ENCODE measurements around the gene TMC7. TPM values are rescaled to one million over a fixed set of nuclear protein-coding genes. Genes with fewer than 3 reads are reported as not detected.

The TMC7 gene
- total RNA-seq, 1 donor from 2014 or later = 2.5 TPM

DNA sequence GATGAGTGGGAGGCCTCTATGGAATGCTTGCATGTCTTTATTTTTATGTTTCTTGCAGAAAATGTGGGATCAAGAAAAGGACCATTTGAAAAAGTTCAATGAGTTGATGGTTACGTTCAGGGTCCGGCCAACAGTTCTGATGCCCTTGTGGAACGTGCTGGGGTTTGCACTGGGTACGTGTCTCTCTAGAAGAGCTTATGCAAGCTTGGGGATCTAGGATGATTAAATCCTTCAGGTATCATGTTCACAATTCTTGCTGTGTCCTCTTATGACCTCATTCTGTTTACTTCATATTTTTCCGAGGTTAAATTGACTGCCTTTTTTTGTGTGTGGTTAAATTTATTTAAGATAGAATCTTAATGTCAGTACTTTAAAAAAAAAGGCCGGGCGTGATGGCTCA lies 90.1 kb downstream of the TMC7 start:
- H3K9me3 Mint-ChIP-seq (ENCODE audit: unreplicated experiment) = no peaks in the 10 kb centered on the region
- H3K27me3 Mint-ChIP-seq (ENCODE audit: unreplicated experiment) = no peaks in the 10 kb centered on the region
- DNase-seq = no peak
- no peak overlapping the region for H3K27ac Mint-ChIP-seq (ENCODE audit: unreplicated experiment)
- no peaks in the 10 kb centered on the region for H3K36me3 Mint-ChIP-seq (ENCODE audit: unreplicated experiment)
- H3K4me3 Mint-ChIP-seq (ENCODE audit: unreplicated experiment) = no peak overlapping the region
- no peaks in the 10 kb centered on the region for H3K4me1 Mint-ChIP-seq (ENCODE audit: low read depth, unreplicated experiment)
- TF ChIP-seq, protein P1, sequence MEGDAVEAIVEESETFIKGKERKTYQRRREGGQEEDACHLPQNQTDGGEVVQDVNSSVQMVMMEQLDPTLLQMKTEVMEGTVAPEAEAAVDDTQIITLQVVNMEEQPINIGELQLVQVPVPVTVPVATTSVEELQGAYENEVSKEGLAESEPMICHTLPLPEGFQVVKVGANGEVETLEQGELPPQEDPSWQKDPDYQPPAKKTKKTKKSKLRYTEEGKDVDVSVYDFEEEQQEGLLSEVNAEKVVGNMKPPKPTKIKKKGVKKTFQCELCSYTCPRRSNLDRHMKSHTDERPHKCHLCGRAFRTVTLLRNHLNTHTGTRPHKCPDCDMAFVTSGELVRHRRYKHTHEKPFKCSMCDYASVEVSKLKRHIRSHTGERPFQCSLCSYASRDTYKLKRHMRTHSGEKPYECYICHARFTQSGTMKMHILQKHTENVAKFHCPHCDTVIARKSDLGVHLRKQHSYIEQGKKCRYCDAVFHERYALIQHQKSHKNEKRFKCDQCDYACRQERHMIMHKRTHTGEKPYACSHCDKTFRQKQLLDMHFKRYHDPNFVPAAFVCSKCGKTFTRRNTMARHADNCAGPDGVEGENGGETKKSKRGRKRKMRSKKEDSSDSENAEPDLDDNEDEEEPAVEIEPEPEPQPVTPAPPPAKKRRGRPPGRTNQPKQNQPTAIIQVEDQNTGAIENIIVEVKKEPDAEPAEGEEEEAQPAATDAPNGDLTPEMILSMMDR (IDR thresholded peaks at IDR 0.05; ENCODE audit: partially characterized antibody, unreplicated experiment) = no peak

DNA sequence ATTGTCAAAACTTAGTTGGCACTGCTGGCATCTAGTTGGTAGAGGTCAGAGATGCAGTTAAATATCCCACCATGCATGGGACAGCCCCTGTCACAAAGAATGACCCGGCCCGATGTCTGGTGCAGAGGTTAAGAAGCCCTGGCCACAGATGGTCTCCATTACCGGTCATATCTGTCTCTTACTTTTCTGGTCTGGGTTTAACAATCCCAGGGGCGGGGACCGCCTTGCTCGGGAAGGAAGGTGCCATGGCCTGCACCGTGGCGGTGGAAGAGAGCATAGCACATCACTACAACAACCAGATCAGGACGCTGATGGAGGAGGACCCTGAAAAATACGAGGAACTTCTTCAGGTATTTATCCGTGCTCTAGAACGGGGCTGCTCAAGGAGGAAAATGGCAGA lies 91.8 kb downstream of the TMC7 start:
- TF ChIP-seq, protein P1 (IDR thresholded peaks at IDR 0.05; ENCODE audit: partially characterized antibody, unreplicated experiment) = no peak

DNA sequence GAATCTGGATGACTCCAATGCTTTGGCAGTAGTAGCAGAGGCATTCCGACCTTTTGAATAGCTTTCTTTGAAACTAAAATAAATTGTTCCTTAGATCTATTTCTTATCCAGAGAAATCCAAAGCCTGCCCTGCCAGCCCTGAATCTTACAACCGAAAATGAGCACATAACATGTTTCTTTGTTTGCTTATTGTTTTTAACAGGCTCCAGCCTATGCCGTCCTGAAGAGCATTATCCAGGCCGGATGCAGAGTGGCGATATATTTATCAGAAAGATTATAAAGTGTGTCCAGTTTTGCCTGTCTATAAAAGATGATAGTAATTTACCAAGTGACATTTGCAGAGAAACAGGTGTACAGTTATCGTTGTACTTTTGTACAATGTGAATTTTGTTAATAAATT lies 94.1 kb downstream of the TMC7 start:
- H3K36me3 Mint-ChIP-seq (ENCODE audit: unreplicated experiment) = peaks cover 6% of the 10 kb centered on the region
- no peak overlapping the region for H3K27ac Mint-ChIP-seq (ENCODE audit: unreplicated experiment)
- DNase-seq = no peak
- H3K9me3 Mint-ChIP-seq (ENCODE audit: unreplicated experiment) = no peaks in the 10 kb centered on the region
- H3K4me3 Mint-ChIP-seq (ENCODE audit: unreplicated experiment) = no peak overlapping the region
- TF ChIP-seq, protein P1 (IDR thresholded peaks at IDR 0.05; ENCODE audit: partially characterized antibody, unreplicated experiment) = no peak
- no peaks in the 10 kb centered on the region for H3K27me3 Mint-ChIP-seq (ENCODE audit: unreplicated experiment)
- H3K4me1 Mint-ChIP-seq (ENCODE audit: low read depth, unreplicated experiment) = no peaks in the 10 kb centered on the region

More for the DNA sequence above, 91.8 kb downstream of the TMC7 start:
- no peak overlapping the region for H3K4me3 Mint-ChIP-seq (ENCODE audit: unreplicated experiment)
- DNase-seq = no peak
- no peaks in the 10 kb centered on the region for H3K36me3 Mint-ChIP-seq (ENCODE audit: unreplicated experiment)
- no peaks in the 10 kb centered on the region for H3K27me3 Mint-ChIP-seq (ENCODE audit: unreplicated experiment)
- no peaks in the 10 kb centered on the region for H3K4me1 Mint-ChIP-seq (ENCODE audit: low read depth, unreplicated experiment)
- H3K9me3 Mint-ChIP-seq (ENCODE audit: unreplicated experiment) = no peaks in the 10 kb centered on the region
- no peak overlapping the region for H3K27ac Mint-ChIP-seq (ENCODE audit: unreplicated experiment)

DNA sequence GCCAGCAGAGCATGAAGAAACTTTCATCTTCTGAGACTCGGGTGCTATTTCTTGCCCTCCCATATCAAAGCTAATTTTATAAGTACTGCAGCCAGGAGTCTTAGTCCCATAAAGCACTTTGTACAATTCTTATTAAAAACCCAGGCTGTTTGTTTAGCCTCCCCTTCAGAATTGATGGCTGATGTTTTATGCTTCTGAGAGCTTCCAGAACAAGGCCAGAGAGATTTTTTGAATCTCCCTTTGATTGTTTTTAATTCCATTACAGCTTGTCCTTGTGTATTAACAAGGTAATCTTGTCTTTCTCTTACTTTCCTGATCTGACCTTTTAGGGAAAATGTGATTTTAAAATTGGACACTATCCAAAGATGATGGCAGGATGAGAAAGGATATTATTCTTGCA lies 99.9 kb downstream of the TMC7 start:
- Mint-ChIP-seq H3K4me3 (ENCODE audit: unreplicated experiment) (no peak overlapping the region), H3K9me3 (ENCODE audit: unreplicated experiment) (no peaks in the 10 kb centered on the region), H3K36me3 (ENCODE audit: unreplicated experiment) (peaks cover 6% of the 10 kb centered on the region), H3K4me1 (ENCODE audit: low read depth, unreplicated experiment) (no peaks in the 10 kb centered on the region), H3K27me3 (ENCODE audit: unreplicated experiment) (peaks cover 2% of the 10 kb centered on the region), H3K27ac (ENCODE audit: unreplicated experiment) (no peak overlapping the region)
- no peak for DNase-seq
- TF ChIP-seq, protein P1 (IDR thresholded peaks at IDR 0.05; ENCODE audit: partially characterized antibody, unreplicated experiment) = no peak

DNA sequence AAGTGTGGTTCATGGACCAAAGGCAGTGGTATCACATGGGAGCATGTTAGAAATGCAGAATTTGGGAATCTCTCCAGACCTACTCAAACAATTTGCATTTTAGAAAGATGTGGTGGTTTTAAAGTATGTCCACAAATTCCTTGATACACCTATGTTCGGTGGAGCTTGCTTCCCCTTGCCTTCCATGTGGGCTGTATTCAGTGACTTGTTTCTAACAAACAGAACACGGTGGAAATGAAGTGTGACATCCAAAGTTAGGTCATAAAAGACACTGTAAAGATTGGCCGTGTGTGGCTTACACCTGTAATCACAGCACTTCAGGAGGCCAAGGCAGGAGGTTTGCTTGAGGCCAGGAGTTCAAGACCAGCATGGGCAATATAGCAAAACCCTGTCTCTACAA lies 100.4 kb downstream of the TMC7 start:
- Mint-ChIP-seq H3K27me3 (ENCODE audit: unreplicated experiment) (peaks cover 2% of the 10 kb centered on the region), H3K9me3 (ENCODE audit: unreplicated experiment) (no peaks in the 10 kb centered on the region), H3K4me1 (ENCODE audit: low read depth, unreplicated experiment) (no peaks in the 10 kb centered on the region), H3K4me3 (ENCODE audit: unreplicated experiment) (no peak overlapping the region), H3K36me3 (ENCODE audit: unreplicated experiment) (peaks cover 6% of the 10 kb centered on the region), H3K27ac (ENCODE audit: unreplicated experiment) (no peak overlapping the region)
- TF ChIP-seq, protein P1 (IDR thresholded peaks at IDR 0.05; ENCODE audit: partially characterized antibody, unreplicated experiment) = no peak
- no peak for DNase-seq

All from glutamatergic neuron (in vitro differentiated cells).